Activated CD4-positive, alpha-beta T cell treated with anti-CD3 and anti-CD28 coated beads, Interleukin-2, amount 50 U/mL, for 4 hours (primary cell): Measurements from ENCODE around the gene POFUT2.

ENCODE experiments used
- DNase-seq, 2 experiments: peaks; one replicate each; pipeline ENCODE4 v3.0.0-alpha.2; 2020

POFUT2 gene

GRCh38 chr21:45262041-45262581, 25.6 kb downstream of the POFUT2 start:
- DNase-seq, result no peak

- no peak for DNase-seq
These were observed 26.6 kb downstream of the POFUT2 start for GRCh38 chr21:45261093-45261492.

GRCh38 chr21:45260191-45260825, 27.4 kb downstream of the POFUT2 start:
- DNase-seq, result no peak

- DNase-seq, result no peak
These were observed 28.4 kb downstream of the POFUT2 start for GRCh38 chr21:45259206-45259840.

- no peak for DNase-seq
These were observed 29.2 kb downstream of the POFUT2 start for GRCh38 chr21:45258466-45258865.

GRCh38 chr21:45257673-45258341, 29.9 kb downstream of the POFUT2 start:
- no peak for DNase-seq

- DNase-seq, result no peak
These were observed 30.6 kb downstream of the POFUT2 start for GRCh38 chr21:45256912-45257672.

- DNase-seq, result no peak
These were observed 31.4 kb downstream of the POFUT2 start for GRCh38 chr21:45256021-45256911.

- no peak for DNase-seq
These were observed 32.2 kb downstream of the POFUT2 start for GRCh38 chr21:45255381-45256020.

GRCh38 chr21:45254460-45254930, 33.2 kb downstream of the POFUT2 start:
- DNase-seq, result no peak

- DNase-seq, result no peak
These were observed 33.8 kb downstream of the POFUT2 start for GRCh38 chr21:45253633-45254459.

GRCh38 chr21:45253180-45253579, 34.5 kb downstream of the POFUT2 start:
- DNase-seq, result no peak

- DNase-seq, result no peak
These were observed 35.2 kb downstream of the POFUT2 start for GRCh38 chr21:45252448-45252925.

- DNase-seq, result no peak
These were observed 35.9 kb downstream of the POFUT2 start for GRCh38 chr21:45251635-45252447.

GRCh38 chr21:45250914-45251634, 36.6 kb downstream of the POFUT2 start:
- no peak for DNase-seq

GRCh38 chr21:45250272-45250671, 37.4 kb downstream of the POFUT2 start:
- no peak for DNase-seq

GRCh38 chr21:45249626-45250025, 38.1 kb downstream of the POFUT2 start:
- no peak for DNase-seq

- no peak for DNase-seq
These were observed 38.8 kb downstream of the POFUT2 start for GRCh38 chr21:45248893-45249381.
